Stimulated activated CD8-positive, alpha-beta memory T cell treated with anti-CD3 and anti-CD28 coated beads, Interleukin-15, amount 100 ng/mL, for 1 hour (primary cell): ENCODE measurements around the gene MDP1.

Experiments
- DNase-seq: peaks from one replicate; pipeline ENCODE4 v3.0.0-alpha.2; 2020; ENCODE audit warnings: low read depth

Gene MDP1

DNA sequence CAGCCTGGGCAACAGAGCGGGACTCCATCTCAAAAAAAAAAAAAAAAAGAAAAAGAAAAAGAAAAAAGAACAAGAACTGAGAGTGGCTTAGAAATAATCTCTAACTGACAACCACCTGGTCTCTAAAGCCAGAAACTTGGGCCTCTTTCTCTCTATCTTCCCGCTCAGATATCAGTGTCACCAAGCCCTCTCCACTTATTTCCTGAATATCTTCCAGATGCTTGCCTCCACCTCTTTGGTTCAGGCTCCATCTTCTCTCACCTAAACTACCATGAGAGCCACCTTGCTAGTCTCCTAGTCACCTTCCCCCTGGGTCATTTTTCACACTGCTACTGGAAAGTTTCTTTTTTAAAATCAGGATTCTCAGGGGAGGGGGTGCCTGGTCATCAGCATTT is 18.8 kb downstream of the MDP1 start:
- DNase-seq = no peak

DNA sequence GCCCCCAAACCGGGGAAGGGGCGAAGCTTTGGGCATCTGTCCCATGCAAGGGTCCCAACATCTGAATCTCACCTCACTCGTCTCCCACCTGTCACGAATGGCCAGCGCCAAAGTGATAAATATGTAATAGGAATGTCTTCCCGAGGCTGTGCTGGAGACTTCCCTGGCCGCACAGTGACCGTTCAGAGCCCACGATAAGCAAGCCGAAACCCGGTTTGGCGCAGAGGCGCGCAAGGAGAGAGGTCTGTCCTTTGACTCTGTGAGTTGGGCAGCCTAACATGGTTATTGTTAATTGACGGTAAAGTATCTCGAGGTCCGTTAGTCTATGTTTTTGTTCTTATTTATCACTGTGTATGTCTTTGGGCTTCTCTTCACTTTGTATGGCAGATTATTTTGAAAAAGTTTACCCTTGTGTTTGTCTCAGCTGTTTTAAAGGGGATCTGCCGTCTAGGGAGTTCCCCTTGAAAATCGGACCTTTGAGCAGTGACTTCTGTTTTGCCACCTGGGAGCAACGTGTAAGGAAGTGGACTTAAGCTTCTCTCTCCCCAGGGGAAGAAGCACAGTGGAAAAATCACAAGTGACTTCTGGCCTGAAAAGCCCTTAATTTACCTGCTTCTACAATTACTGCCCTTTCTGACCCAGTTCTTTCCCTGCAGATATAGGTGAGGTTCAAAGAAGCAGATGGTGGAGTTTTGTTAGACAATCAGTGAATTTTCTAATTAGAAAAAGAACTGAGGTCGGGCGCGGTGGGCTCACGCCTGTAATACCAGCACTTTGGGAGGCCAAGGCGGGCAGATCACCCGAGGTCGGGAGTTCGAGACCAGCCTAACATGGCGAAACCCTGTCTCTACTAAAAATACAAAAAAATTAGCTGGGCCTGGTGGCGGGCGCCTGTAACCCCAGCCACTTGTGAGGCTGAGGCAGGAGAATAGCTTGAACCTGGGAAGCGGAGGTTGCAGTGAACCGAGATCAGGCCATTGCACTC is 19.5 kb downstream of the MDP1 start:
- no peak for DNase-seq

DNA sequence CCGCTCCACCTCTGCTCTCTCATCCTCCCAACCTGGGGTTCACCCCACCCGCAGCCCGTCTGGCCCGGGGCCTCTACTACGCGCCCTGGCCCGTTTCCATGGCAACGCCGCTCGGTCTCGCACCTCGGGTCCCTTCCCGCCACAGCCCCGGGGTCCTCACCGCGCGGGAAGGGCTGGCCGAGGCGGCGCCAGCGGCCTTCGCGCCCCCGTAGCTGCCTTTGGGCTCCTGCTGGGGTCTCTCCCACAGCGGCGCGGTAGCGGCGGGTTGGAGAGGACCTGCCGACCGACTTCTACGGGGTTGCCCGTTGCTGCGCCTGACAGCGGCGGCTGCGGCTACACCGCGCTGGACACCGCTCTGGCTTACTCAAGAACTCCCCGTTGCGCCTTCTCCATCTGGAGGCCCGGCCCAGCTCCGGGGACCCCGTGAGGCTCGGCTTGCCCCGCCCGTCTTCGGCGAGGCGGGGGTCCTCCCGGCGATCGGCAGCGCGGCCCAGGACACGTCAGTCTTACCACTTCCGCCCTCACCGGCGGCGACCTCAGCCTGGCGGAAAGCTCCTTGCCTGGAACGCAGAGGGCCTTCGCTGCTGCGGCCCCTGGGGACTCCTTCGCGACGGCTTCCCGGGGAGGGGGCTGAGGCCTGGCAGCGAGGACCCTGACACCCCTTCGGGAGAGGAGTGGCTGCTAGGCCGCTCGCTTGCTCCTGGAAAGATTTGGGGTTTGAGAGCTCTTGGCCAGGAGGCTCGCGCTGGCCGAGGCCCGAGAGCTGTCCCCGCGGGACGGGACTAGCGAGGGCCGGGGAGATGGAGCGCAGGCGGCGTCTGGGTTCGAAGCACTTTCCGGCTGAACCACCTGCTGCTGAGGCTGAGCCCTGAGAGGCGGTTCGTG is 20.4 kb downstream of the MDP1 start, which contains the start of gene TM9SF1:
TM9SF1 (minus strand) TSS at position 256 of the 885 bp plus-strand sequence. CDS start 422 bp downstream, outside the sequence.
- DNase-seq = peak; percentile 71

GRCh38 chr14:24194873-24195185 is 21.0 kb downstream of the MDP1 start:
- no peak for DNase-seq

- no peak for DNase-seq
These were observed 21.5 kb downstream of the MDP1 start for GRCh38 chr14:24194186-24194872.

GRCh38 chr14:24192933-24193332 is 22.9 kb downstream of the MDP1 start:
- no peak for DNase-seq

GRCh38 chr14:24190416-24190815 is 25.4 kb downstream of the MDP1 start:
- DNase-seq = no peak

DNA sequence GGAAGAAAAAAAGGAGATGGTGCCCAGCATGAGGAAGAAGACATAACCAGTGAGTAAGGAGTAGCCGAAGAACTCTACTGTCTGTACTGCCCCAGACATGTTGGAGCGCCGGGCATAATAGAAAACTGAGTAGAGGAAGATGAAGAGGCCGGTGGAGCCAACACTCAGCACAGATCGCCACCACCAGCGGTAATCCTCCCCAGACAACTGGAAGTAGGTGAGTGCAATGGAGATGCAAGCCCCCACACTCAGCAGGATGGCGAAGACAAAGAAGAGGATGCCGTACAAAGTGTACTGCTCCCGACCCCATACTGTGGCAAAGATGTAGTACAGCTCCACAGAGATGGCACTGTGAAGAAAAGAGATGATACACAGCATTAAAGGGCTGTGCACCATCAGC is 26.4 kb downstream of the MDP1 start:
- no peak for DNase-seq

- no peak for DNase-seq
These were observed 26.8 kb downstream of the MDP1 start for GRCh38 chr14:24189059-24189375.

DNA sequence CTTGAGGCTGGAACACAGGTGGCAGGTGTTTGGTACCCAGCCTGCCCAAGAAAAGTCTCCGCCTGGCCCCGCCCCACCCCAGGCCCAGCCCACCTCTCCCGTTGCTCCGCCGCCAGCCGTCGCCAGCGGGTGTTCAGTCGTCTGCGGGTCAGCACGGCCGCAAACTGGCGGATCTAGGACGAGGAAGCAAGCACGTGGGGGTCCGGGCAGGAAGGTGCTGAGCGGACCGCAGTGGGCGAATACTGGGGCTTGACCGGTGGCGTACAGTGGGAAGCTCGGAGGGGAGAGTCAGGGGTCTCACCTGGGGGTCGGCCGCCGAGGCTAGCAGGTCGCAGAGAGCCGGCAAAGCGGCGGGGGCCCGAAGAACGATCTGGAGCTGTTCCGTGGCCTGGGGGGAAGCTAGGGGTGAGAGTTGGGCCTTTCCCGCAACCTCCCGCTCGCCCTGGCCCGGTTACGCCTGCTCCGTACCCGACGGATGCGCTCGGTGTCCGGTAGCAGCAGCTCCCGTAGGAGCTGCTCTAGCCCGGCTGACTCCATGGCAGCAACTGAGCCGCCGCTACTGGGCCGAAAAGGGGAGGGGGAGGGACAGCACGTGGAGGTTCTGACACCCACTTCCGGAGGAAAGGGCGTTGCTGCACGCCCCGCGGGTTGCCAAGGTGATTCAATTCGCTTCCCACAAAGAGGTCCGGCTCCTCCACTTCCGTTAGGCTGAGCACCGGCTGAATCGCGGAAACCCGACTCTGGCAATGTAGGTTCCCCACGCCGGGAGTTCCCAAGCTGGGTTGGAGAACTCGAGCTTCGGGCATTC is 27.4 kb downstream of the MDP1 start, which contains the start of gene IPO4:
IPO4 (minus strand) TSS at position 566 of the 808 bp plus-strand sequence; CDS start at position 537, 29 bp downstream.
- peak; percentile 92 for DNase-seq

- no peak for DNase-seq
These were observed 28.3 kb downstream of the MDP1 start for GRCh38 chr14:24187539-24187915.

GRCh38 chr14:24186831-24187538 is 28.9 kb downstream of the MDP1 start:
- no peak for DNase-seq

DNA sequence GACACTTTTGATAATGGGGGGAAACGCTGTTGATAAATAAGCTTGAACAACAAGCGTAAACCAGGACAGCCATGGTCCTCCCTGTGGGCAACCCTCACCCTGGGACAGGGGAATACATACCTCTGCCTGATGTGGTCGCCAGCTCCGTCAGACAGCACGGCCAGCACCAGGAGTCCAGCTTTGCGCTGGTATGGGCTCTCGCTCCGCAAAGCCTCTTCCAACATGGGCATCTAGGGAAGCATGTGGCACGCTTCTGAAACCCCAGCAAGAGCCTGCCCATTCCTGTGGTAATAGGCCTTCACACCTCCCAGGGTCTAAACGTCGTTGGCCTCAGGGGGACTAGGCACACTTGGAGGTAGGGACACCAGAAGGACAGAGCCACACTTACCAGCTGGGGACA is 30.1 kb downstream of the MDP1 start:
- no peak for DNase-seq

- no peak for DNase-seq
These were observed 30.8 kb downstream of the MDP1 start for GRCh38 chr14:24185026-24185425.

DNA sequence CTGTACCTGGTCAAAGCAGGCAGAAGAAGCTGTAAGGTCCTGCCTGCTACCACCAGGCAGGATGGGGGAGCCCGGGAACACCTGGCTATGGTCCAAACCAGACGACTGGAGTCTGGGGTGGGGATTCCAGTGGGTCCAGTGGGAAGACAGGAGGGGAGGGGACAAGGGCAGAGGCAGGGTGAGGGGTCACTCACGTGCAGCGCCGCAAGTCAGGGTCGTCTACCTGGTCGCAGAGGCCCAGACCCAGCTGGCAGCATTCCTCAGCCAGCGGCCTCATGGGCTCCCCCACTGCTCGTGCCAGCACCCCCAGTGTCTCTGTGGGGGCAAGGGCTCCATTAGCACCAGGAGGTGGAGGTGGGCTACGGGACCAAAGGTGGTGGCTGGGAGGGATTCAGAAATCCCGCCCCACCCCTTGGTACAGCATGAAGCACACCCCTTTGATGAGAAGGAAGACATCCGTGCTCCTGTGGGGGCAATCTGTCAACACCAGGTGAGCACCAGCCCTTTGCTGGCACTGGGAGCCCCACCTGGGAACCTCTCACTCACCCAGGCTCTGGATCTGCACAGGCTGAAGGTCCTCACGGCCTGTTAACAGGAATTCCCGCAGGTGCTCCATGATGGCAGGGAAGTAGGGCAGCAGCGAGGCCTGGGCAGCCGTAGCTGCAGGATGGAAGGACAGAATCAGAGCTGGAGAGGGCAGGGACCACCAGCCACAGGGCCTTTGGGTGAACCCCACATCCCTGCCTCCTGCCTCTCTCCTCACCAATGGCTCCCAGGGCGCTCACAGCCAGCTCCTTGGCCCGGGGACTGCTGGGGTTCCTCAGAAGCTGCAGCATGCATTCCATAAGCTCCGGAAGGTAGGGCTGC is 31.5 kb downstream of the MDP1 start:
- no peak for DNase-seq

DNA sequence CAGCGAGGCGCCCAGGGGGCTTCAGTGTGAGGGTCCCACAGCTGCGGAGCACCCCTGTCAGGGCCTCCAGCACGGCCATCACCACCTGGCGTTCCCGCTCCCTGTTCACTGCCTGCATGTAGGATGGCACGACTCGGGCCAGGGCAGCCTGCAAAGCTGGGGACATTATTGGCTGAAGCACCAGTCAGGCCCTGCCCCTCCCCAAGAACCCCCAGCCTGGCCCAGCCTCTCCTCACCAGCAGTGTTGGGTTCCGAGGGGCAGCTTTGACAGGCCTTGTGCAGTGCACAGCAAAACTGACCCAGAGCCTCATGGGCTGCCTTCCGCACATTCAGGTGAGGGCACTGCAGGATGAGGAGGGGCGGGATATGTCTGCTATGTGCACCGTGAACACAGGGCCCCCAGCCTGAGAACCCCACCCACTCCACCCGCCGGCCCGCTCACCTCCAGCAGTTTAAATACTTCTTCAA is 32.8 kb downstream of the MDP1 start:
- DNase-seq = no peak

DNA sequence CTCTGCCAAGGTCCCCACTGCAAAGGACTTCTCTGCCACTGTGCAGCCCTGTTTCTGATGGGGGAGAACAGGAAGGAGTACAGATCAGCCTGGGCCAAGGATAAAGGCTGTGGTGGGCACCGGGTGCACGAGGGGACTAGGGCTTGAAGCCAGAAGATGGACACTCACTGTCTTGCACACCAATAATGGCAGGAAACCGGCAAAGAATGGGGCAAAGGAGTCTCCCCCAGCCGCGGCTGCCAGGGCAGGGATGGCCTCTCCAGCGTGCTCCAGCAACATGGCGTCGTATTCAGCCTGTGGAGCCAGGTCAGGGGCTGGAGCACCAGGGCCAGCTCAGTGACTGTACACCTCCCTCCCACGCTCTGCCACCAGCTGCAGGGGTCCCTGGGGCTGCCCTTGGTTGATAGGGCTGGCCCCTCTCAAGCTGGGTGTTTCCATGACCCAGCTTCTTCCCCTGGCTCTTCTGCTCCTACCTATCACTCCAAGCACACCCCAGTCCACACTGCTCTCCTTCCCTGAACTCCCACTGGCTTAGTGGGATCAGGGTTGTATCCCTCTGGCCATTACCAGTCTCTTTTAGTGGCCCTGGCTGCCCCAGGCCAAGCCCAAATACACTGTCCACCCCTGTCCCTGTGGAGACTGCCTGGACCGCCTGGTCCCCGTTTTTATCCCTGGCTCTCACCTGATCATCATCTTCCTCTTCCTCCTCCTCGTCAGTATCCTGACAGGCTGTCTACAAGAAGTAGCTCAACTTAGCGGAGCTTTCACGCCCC is 33.6 kb downstream of the MDP1 start:
- DNase-seq = no peak

GRCh38 chr14:24181371-24182077 is 34.3 kb downstream of the MDP1 start:
- no peak for DNase-seq
